HG03159 (cell line): ENCODE results near the gene MAP3K6.

Source experiments
- ATAC-seq: cut with Tn5 transposase; IDR thresholded peaks from one replicate; pipeline ENCODE4 v1.9.1; 2021; ENCODE audit warnings: mild to moderate bottlenecking, moderate library complexity; ENCODE audit not compliant: unreplicated experiment

MAP3K6 gene

GRCh38 chr1:27336756-27337155 is 30.0 kb downstream of the MAP3K6 start:
- no peak for ATAC-seq

GRCh38 chr1:27335506-27336422 is 31.0 kb downstream of the MAP3K6 start:
- ATAC-seq, result no peak

GRCh38 chr1:27333717-27334279 is 33.0 kb downstream of the MAP3K6 start:
- no peak for ATAC-seq

GRCh38 chr1:27332536-27333281 is 34.1 kb downstream of the MAP3K6 start:
- no peak for ATAC-seq

GRCh38 chr1:27331922-27332321 is 34.8 kb downstream of the MAP3K6 start:
- ATAC-seq, result no peak

- no peak for ATAC-seq
Observed at GRCh38 chr1:27331426-27331825, 35.3 kb downstream of the MAP3K6 start.

GRCh38 chr1:27330786-27331185 is 36.0 kb downstream of the MAP3K6 start:
- ATAC-seq, result no peak

- ATAC-seq, result no peak
Observed at GRCh38 chr1:27327964-27328363, 38.8 kb downstream of the MAP3K6 start.

GRCh38 chr1:27325286-27325685 is 41.5 kb downstream of the MAP3K6 start:
- ATAC-seq, result no peak

- no peak for ATAC-seq
Observed at GRCh38 chr1:27322569-27323240, 44.1 kb downstream of the MAP3K6 start.

GRCh38 chr1:27321813-27322568 is 44.8 kb downstream of the MAP3K6 start, which contains the start of gene TMEM222:
TMEM222 (plus strand) TSS chr1:27322163; CDS start chr1:27322198, 35 bp downstream.
- ATAC-seq, result peak; percentile 93

GRCh38 chr1:27318596-27318995 is 48.2 kb downstream of the MAP3K6 start:
- ATAC-seq, result no peak

- ATAC-seq, result no peak
Observed at GRCh38 chr1:27318136-27318535, 48.6 kb downstream of the MAP3K6 start.

- no peak for ATAC-seq
Observed at GRCh38 chr1:27316860-27317259, 49.9 kb downstream of the MAP3K6 start.

GRCh38 chr1:27314737-27315136 is 52.0 kb downstream of the MAP3K6 start:
- ATAC-seq, result no peak

- no peak for ATAC-seq
Observed at GRCh38 chr1:27314169-27314568, 52.6 kb downstream of the MAP3K6 start.

- no peak for ATAC-seq
Observed at GRCh38 chr1:27307874-27308598, 58.7 kb downstream of the MAP3K6 start.

GRCh38 chr1:27306892-27307761 is 59.6 kb downstream of the MAP3K6 start:
- ATAC-seq, result no peak

GRCh38 chr1:27306071-27306470 is 60.7 kb downstream of the MAP3K6 start:
- ATAC-seq, result no peak
